Psoas muscle (tissue), 8 donors: Measurements from ENCODE around the gene PIEZO1. TPM values are rescaled to one million over a fixed set of nuclear protein-coding genes. Genes with fewer than 3 reads are reported as not detected.

Experiments
- ATAC-seq, 4 donors: fragments of 200-7000 bp; cut with Tn5 transposase; one replicate each; pipeline ENCODE4 v1.9.1; 2020; ENCODE audit warnings: moderate library complexity in 3 of 4, mild to moderate bottlenecking in 2 of 4
- DNase-seq, 2 donors: peaks; one replicate each; pipeline ENCODE4 v3.0.0-alpha.2; 2020
- H3K27ac ChIP-seq: fragments of 200-600 bp; one replicate; pipeline ENCODE4 v1.8.0; 2022
- H3K27me3 ChIP-seq, 3 donors: fragments of 200-600 bp in 1 of 3; one replicate each; pipeline versions ENCODE4 v1.6.1 to v1.8.0; 2013 to 2022; ENCODE audit warnings: low read length in 2 of 3, mild to moderate bottlenecking in 2 of 3, moderate library complexity in 1 of 3; ENCODE audit not compliant: insufficient read depth in 3 of 3
- H3K36me3 ChIP-seq, 2 donors: fragments of 200-600 bp in 1 of 2; one replicate each; pipeline versions ENCODE4 v1.6.1 to v1.8.0; 2013 to 2022; ENCODE audit warnings: low read depth in 1 of 2, mild to moderate bottlenecking in 1 of 2, moderate library complexity in 1 of 2; ENCODE audit not compliant: insufficient read depth in 1 of 2
- H3K4me1 ChIP-seq: fragments of 200-600 bp; one replicate; pipeline ENCODE4 v1.8.0; 2022
- H3K4me3 ChIP-seq: fragments of 200-600 bp; one replicate; pipeline ENCODE4 v1.8.0; 2022; ENCODE audit warnings: mild to moderate bottlenecking
- H3K9me3 ChIP-seq: fragments of 200-600 bp; one replicate; pipeline ENCODE4 v1.8.0; 2022
- CTCF ChIP-seq: fragments of 200-600 bp; IDR thresholded peaks from one replicate; pipeline ENCODE4 v1.8.0; 2022; ENCODE audit warnings: antibody characterized with exemption
- WGBS, 3 donors: extraction: QIAGEN DNeasy Blood & Tissue Kit; methylation state at CpG; one replicate each; pipeline versions ENCODE4 v1.1.6 to v1.1.7; 2013; 5-methylcytosine and 5-hydroxymethylcytosine counted together
- intact Hi-C, 2 donors: fragments of 100-400 bp; cut with DNase I; formaldehyde crosslinking; loops; one replicate each; pipeline versions ENCODE4 v1.11.0 to v1.14.2; 2022
- polyA plus RNA-seq, 3 donors: library from polyadenylated mRNA; stranded (reverse); fragments of 200-250 nt; gene quantifications; one replicate each; pipeline ENCODE4 v1.2.3, GENCODE V29; 2013
- total RNA-seq, 4 donors: library from RNA; stranded (reverse); fragmentation: NEBNext Ultra II Directional in 2 of 4; extraction: Animal tissue kit (Norgen Biotek cat#: 25700) in 2 of 4; gene quantifications; one replicate each; pipeline versions ENCODE4 v1.2.1 to v1.2.4, GENCODE V29; 2021 to 2023
- donor health status: healthy with polysubstance abuse.
- donor health status: DM: no; HTN: no; CAD: no; lungs with moderate emphysema.
- donor health status: Bipolar disorder and iron deficiency.
- donor health status: healthy.
- donor health status: DM: yes; HTN: yes; CAD: no.
- donor health status: DM: no; HTN: no; CAD: no.
- donor health status: DM: no; HTN: no; CAD: no.
- donor health status: DM: yes; HTN: yes; CAD: no.

The PIEZO1 gene
- total and polyA plus RNA-seq, 7 donors, result 7.2 to 26.8 (median 10.2) TPM

GRCh38 chr16:88739139-88739976 lies 45.7 kb downstream of the PIEZO1 start:
- Histone ChIP-seq H3K4me3 (no peak overlapping the region), H3K27ac (no peak overlapping the region), H3K27me3 (peaks cover 0 to 5% (median 3%) of the 10 kb centered on the region in 3 donors), H3K9me3 (no peaks in the 10 kb centered on the region), H3K36me3 (peaks cover 0 to 4% of the 10 kb centered on the region in 2 donors), H3K4me1 (no peaks in the 10 kb centered on the region)
- 61 to 77% (median 62%) methylated on average over 20 to 22 of the region's 22 CpGs for WGBS, 3 donors
- no peak for TF ChIP-seq CTCF
- intact Hi-C loops, result loop anchor here (2.0 to 5.0 kb wide), 3 partner anchors 428 to 473 kb away; no protein-coding TSS in a partner anchor
- DNase-seq (no peak), ATAC-seq (no peak)

GRCh38 chr16:88738151-88739084 lies 46.6 kb downstream of the PIEZO1 start:
- DNase-seq, result no peak
- no peak for ATAC-seq
- TF ChIP-seq CTCF, result no peak
- Histone ChIP-seq H3K27ac (no peak overlapping the region), H3K36me3 (peaks cover 0 to 4% of the 10 kb centered on the region in 2 donors), H3K4me3 (no peak overlapping the region), H3K4me1 (no peaks in the 10 kb centered on the region), H3K27me3 (peaks cover 0 to 3% (median 0%) of the 10 kb centered on the region in 3 donors), H3K9me3 (no peaks in the 10 kb centered on the region)
- WGBS, 3 donors, result 64 to 74% (median 71%) methylated on average over 38 to 41 of the region's 41 CpGs
- intact Hi-C loops, result loop anchor here (2.0 to 5.0 kb wide), 3 partner anchors 429 to 474 kb away; no protein-coding TSS in a partner anchor

GRCh38 chr16:88737298-88738150 lies 47.5 kb downstream of the PIEZO1 start:
- peak; percentile 96 for TF ChIP-seq CTCF
- Histone ChIP-seq H3K36me3 (peaks cover 0 to 4% of the 10 kb centered on the region in 2 donors), H3K27ac (no peak overlapping the region), H3K4me3 (no peak overlapping the region), H3K4me1 (no peaks in the 10 kb centered on the region), H3K9me3 (no peaks in the 10 kb centered on the region), H3K27me3 (peaks cover 0 to under 1% (median 0%) of the 10 kb centered on the region in 3 donors)
- ATAC-seq (peak; percentile 72 to 91 (median 82)), DNase-seq (peak; percentile 70 to 88)
- intact Hi-C loops, result loop anchor here (2.0 to 5.0 kb wide), 4 partner anchors 47 to 475 kb away; partner anchors contain the start of gene PIEZO1 (in 1 of the 2)
- 34 to 41% (median 41%) methylated on average over 38 to 54 of the region's 54 CpGs for WGBS, 3 donors

- 92 to 96% (median 94%) methylated on average over 15 to 20 of the region's 21 CpGs for WGBS, 3 donors
- intact Hi-C loops, result loop anchor here (2.0 to 5.0 kb wide), 3 partner anchors 48 to 476 kb away; partner anchors contain the start of gene PIEZO1 (in 1 of the 2)
- Histone ChIP-seq H3K27me3 (no peaks in the 10 kb centered on the region), H3K27ac (no peak overlapping the region), H3K4me3 (no peak overlapping the region), H3K4me1 (no peaks in the 10 kb centered on the region), H3K36me3 (peaks cover 0 to 4% of the 10 kb centered on the region in 2 donors), H3K9me3 (no peaks in the 10 kb centered on the region)
- DNase-seq, result no peak
- no peak for ATAC-seq
- TF ChIP-seq CTCF, result no peak
Measured at GRCh38 chr16:88736496-88736895, 48.5 kb downstream of the PIEZO1 start.
